ENCODE results near the gene MSL3. TPM values are rescaled to one million over a fixed set of nuclear protein-coding genes. Genes with fewer than 3 reads are reported as not detected.

The MSL3 gene
- total RNA-seq, 1 donor from 2014 or later, result 29.2 TPM

DNA sequence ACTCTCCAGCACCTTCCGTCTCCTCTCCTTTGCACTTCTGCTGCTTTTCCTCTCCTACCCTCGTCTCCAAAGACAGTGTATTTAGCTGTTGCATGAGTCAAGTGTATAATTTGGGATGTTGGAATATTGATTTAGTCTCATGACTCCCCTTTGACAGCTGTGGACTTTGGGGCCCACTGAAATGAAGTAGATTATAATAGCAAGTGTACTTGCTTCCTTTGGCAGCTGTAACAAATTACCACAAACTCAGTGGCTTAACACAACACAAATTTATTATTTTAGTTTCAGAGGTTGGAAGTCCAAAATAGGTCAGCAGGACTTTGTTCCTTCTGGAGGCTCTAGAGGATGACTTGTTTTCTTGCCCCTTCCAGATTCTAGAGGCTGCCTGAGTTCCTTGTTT lies 29.5 kb upstream of the MSL3 start:
- Mint-ChIP-seq H3K27ac (ENCODE audit: unreplicated experiment) (no peak overlapping the region), H3K4me3 (no peak overlapping the region), H3K27me3 (ENCODE audit: low read depth) (peaks cover 6% of the 10 kb centered on the region), H3K36me3 (ENCODE audit: low read depth) (no peaks in the 10 kb centered on the region), H3K9me3 (peaks cover 7% of the 10 kb centered on the region), H3K4me1 (no peaks in the 10 kb centered on the region)
- DNase-seq (ENCODE audit: low read depth, low spot score), result no peak
- TF ChIP-seq, protein P1, sequence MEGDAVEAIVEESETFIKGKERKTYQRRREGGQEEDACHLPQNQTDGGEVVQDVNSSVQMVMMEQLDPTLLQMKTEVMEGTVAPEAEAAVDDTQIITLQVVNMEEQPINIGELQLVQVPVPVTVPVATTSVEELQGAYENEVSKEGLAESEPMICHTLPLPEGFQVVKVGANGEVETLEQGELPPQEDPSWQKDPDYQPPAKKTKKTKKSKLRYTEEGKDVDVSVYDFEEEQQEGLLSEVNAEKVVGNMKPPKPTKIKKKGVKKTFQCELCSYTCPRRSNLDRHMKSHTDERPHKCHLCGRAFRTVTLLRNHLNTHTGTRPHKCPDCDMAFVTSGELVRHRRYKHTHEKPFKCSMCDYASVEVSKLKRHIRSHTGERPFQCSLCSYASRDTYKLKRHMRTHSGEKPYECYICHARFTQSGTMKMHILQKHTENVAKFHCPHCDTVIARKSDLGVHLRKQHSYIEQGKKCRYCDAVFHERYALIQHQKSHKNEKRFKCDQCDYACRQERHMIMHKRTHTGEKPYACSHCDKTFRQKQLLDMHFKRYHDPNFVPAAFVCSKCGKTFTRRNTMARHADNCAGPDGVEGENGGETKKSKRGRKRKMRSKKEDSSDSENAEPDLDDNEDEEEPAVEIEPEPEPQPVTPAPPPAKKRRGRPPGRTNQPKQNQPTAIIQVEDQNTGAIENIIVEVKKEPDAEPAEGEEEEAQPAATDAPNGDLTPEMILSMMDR (conservative IDR thresholded peaks at IDR 0.05), result no peak

DNA sequence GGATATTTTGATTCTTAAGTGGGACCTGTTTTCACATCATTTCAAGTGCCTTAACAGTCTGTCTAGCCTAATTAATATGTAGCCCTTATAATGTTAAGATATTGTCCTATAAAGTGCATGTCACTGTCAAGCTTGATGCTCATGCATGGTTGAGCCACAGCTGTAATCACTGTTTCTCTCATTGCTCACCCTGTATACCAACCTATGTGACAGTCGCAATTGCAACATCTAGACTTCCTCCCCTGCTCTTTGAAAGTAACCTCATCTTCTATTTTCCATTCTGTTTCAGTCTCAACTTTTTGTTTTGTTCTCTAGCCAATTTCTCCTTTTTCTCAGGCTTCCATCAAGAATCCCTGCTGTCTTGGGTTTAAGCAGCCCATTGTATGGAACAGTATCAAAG lies 24.4 kb upstream of the MSL3 start:
- no peaks in the 10 kb centered on the region for H3K36me3 Mint-ChIP-seq (ENCODE audit: low read depth)
- peaks cover 11% of the 10 kb centered on the region for H3K27me3 Mint-ChIP-seq (ENCODE audit: low read depth)
- no peak overlapping the region for H3K27ac Mint-ChIP-seq (ENCODE audit: unreplicated experiment)
- TF ChIP-seq, protein P1 (conservative IDR thresholded peaks at IDR 0.05), result no peak
- H3K4me1 Mint-ChIP-seq, result no peaks in the 10 kb centered on the region
- DNase-seq (ENCODE audit: low read depth, low spot score), result no peak
- H3K9me3 Mint-ChIP-seq, result peaks cover 8% of the 10 kb centered on the region
- no peak overlapping the region for H3K4me3 Mint-ChIP-seq

DNA sequence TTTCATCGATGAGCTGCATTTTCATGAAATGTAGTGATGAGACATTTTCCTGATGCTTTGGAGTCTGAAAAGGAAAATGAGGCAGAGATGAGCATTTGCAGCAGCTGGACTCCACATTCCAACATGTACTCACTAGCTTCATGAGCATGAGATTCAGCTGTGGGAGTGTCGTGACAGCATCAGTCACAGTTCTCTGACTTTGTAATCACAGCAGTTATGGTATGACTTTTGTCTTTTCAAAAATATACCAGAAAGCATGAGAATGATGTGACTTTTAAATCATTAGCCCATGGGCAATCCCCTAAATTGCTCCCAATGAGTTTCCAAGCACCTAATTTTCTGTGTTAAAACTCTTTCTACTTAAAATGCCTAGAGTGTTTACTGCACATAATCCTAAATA lies 18.3 kb upstream of the MSL3 start:
- Mint-ChIP-seq H3K9me3 (no peaks in the 10 kb centered on the region), H3K36me3 (ENCODE audit: low read depth) (no peaks in the 10 kb centered on the region), H3K27me3 (ENCODE audit: low read depth) (no peaks in the 10 kb centered on the region), H3K4me3 (no peak overlapping the region), H3K4me1 (no peaks in the 10 kb centered on the region), H3K27ac (ENCODE audit: unreplicated experiment) (no peak overlapping the region)
- no peak for DNase-seq (ENCODE audit: low read depth, low spot score)
- TF ChIP-seq, protein P1 (conservative IDR thresholded peaks at IDR 0.05), result no peak

DNA sequence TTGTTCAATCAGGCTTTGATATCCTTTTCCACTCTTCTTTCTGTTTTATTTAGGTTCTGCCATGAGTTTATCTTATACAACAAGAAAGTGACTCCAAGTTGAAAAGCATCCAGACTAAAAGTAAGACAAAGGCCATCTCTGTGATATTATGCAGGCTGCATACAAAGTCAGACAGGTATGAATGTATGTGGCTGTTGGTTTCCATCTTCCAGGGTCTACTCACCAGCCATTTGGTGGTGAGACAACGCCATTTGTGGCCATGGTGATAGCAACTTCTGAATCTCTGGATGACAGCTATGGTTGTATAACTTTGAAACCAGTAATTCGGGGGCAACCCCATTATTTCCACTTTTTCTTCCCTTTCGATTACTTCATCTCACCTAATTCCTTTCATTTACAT lies 17.2 kb upstream of the MSL3 start:
- Mint-ChIP-seq H3K27me3 (ENCODE audit: low read depth) (no peaks in the 10 kb centered on the region), H3K27ac (ENCODE audit: unreplicated experiment) (no peak overlapping the region), H3K36me3 (ENCODE audit: low read depth) (no peaks in the 10 kb centered on the region), H3K4me1 (no peaks in the 10 kb centered on the region), H3K9me3 (no peaks in the 10 kb centered on the region), H3K4me3 (no peak overlapping the region)
- TF ChIP-seq, protein P1 (conservative IDR thresholded peaks at IDR 0.05), result no peak
- DNase-seq (ENCODE audit: low read depth, low spot score), result no peak

DNA sequence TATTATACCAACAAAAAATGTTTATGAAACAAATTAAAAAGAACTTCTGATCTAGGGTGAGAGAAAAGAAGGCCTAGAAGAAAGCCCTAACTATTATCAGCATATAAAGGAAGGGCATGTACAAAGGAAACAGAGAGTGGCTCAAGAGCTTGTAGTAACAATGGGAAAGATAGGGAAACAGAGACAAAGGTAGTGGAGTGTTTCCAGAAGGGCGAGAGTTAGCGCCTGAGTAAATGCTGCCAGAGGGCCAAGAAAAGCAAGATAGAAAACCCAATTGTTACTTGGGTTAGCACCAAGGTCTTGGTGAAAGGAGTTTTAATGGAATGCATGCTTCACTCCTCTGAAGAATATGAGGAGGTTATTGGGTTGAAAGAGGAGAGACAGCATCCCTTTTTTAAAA lies 16.5 kb upstream of the MSL3 start:
- Mint-ChIP-seq H3K27me3 (ENCODE audit: low read depth) (no peaks in the 10 kb centered on the region), H3K4me1 (no peaks in the 10 kb centered on the region), H3K27ac (ENCODE audit: unreplicated experiment) (no peak overlapping the region), H3K4me3 (no peak overlapping the region), H3K9me3 (no peaks in the 10 kb centered on the region), H3K36me3 (ENCODE audit: low read depth) (no peaks in the 10 kb centered on the region)
- DNase-seq (ENCODE audit: low read depth, low spot score), result no peak
- TF ChIP-seq, protein P1 (conservative IDR thresholded peaks at IDR 0.05), result no peak

DNA sequence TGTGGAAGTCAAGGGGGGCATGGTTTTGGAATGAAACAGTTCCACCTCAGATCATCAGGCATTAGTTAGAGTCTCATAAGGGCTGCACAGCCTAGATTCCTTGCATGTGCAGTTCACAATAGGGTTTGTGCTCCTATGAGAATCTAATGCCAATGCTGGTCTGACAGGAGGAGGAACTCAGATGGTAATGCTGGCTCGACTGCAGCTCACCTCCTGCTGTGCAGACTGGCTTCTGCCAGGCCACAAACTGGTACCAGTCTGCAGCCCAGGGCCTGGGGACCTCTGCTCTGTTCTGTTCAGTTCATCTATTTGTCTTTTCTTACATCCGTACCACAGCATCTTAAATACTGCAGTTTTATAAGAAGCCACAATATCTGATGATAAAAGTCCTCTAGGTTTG lies 12.2 kb upstream of the MSL3 start:
- TF ChIP-seq, protein P1 (conservative IDR thresholded peaks at IDR 0.05), result no peak
- H3K27me3 Mint-ChIP-seq (ENCODE audit: low read depth), result peaks cover 13% of the 10 kb centered on the region
- H3K4me3 Mint-ChIP-seq, result no peak overlapping the region
- no peaks in the 10 kb centered on the region for H3K36me3 Mint-ChIP-seq (ENCODE audit: low read depth)
- H3K4me1 Mint-ChIP-seq, result no peaks in the 10 kb centered on the region
- no peak overlapping the region for H3K27ac Mint-ChIP-seq (ENCODE audit: unreplicated experiment)
- peaks cover 3% of the 10 kb centered on the region for H3K9me3 Mint-ChIP-seq
- DNase-seq (ENCODE audit: low read depth, low spot score), result no peak
